Heart left ventricle (tissue), 16 donors: ENCODE data around the gene HTR2A. TPM values are rescaled to one million over a fixed set of nuclear protein-coding genes. Genes with fewer than 3 reads are reported as not detected.
A peak's percentile ranks its signal among the peaks of the same experiment; 100 is the strongest.

Source experiments
- ATAC-seq, 4 donors: fragments of 200-7000 bp; cut with Tn5 transposase; one replicate each; pipeline ENCODE4 v1.9.1; 2020 to 2022; ENCODE audit warnings: moderate library complexity in 4 of 4, mild to moderate bottlenecking in 3 of 4, moderate number of reproducible peaks in 1 of 4
- DNase-seq, 5 donors: peaks; one replicate each; pipeline ENCODE4 v3.0.0-alpha.2; 2020
- H3K27ac ChIP-seq, 12 donors: fragments of 200-600 bp; sonication (generic) in 4 of 12; one replicate each; pipeline versions ENCODE4 v1.5.0 to v1.8.0; 2016 to 2022; ENCODE audit warnings: mild to moderate bottlenecking in 2 of 12
- H3K27me3 ChIP-seq, 9 donors: fragments of 200-600 bp; sonication (generic) in 2 of 9; one replicate each; pipeline versions ENCODE4 v1.5.1 to v1.8.0; 2016 to 2022; ENCODE audit warnings: mild to moderate bottlenecking in 3 of 9
- H3K36me3 ChIP-seq, 9 donors: fragments of 200-600 bp; sonication (generic) in 2 of 9; one replicate each; pipeline versions ENCODE4 v1.5.0 to v1.8.0; 2018 to 2022; ENCODE audit warnings: mild to moderate bottlenecking in 2 of 9
- H3K4me1 ChIP-seq, 12 donors: fragments of 200-600 bp; sonication (generic) in 4 of 12; one replicate each; pipeline versions ENCODE4 v1.5.0 to v1.8.0; 2016 to 2022; ENCODE audit warnings: mild to moderate bottlenecking in 3 of 12
- H3K4me3 ChIP-seq, 12 donors: fragments of 200-600 bp; sonication (generic) in 4 of 12; one replicate each; pipeline versions ENCODE4 v1.5.0 to v1.8.0; 2017 to 2022; ENCODE audit warnings: mild to moderate bottlenecking in 9 of 12, moderate library complexity in 4 of 12
- H3K9me3 ChIP-seq, 12 donors: fragments of 200-600 bp; sonication (generic) in 4 of 12; one replicate each; pipeline versions ENCODE4 v1.5.0 to v1.8.0; 2016 to 2022; ENCODE audit warnings: mild to moderate bottlenecking in 1 of 12
- POLR2A ChIP-seq, 2 donors: fragments of 450-650 bp; IDR thresholded peaks; one replicate each; pipeline ENCODE4 v1.6.1; 2017; ENCODE audit warnings: antibody characterized with exemption in 2 of 2, mild to moderate bottlenecking in 2 of 2, moderate library complexity in 2 of 2
- WGBS, 4 donors: extraction: QIAGEN DNeasy Blood & Tissue Kit in 2 of 4; methylation state at CpG; one replicate each; pipeline versions ENCODE4 v1.1.5 to v1.1.7; 2013 to 2018; 5-methylcytosine and 5-hydroxymethylcytosine counted together
- intact Hi-C, 10 donors: fragments of 100-400 bp; cut with DNase I; formaldehyde crosslinking; loops; one replicate each; pipeline versions ENCODE4 v1.11.1 to v1.14.2; 2022
- polyA plus RNA-seq, 2 donors: library from polyadenylated mRNA; stranded (reverse); fragments of 200-250 nt; gene quantifications; one replicate each; pipeline ENCODE4 v1.2.3, GENCODE V29; 2013
- total RNA-seq, 9 donors: library from RNA; depleted of rRNA in 2 of 9; stranded (reverse); fragments of >200 nt in 2 of 9; fragmentation: NEBNext Ultra II Directional in 3 of 9; extraction: Animal tissue kit (Norgen Biotek cat#: 25700) in 3 of 9; gene quantifications; one replicate each; pipeline versions ENCODE4 v1.1.0 to v1.2.4, GENCODE V29; 2016 to 2023
- TF ChIP-seq, protein P1 (sequence below), 12 donors: fragments of 200-600 bp; sonication (generic) in 4 of 12; IDR thresholded peaks; one replicate each; pipeline versions ENCODE4 v1.5.0 to v1.8.0; 2018 to 2022; ENCODE audit warnings: antibody characterized with exemption in 12 of 12, mild to moderate bottlenecking in 5 of 12
- donor health status: ischemic (EF 13 %, LVEDD 7.1; RV severe dilation, severe dysfunction).
- donor health status: healthy with polysubstance abuse.
- donor health status: DM: no; HTN: yes; CAD: no.
- donor health status: DM: no; HTN: no; CAD: no.
- donor health status: ischemic (EF 25% LVEDD 6.9; RV normal size, moderate dysfunction).
- donor health status: ischemic (EF 25% LVEDD 5.7; RV mildly dilated, moderate dysfunction).
- donor health status: healthy.
- donor health status: DM: yes; HTN: yes; CAD: no.
- donor health status: ischemic (EF 35%, LVEDD 5.7; RV mildly dilated, moderate dysfunction).
- donor health status: nonischemic (EF 11% LVEDD 7.7; RV severe dilation, severe dysfunction).
- donor health status: DM: yes; HTN: yes; CAD: no.
- donor health status: PGD.
- donor health status: ischemic (EF 29% LVEDD 5.4; RV normal size, mild dysfunction).
- donor health status: nonischemic (EF 23%, LVEDD 6.1; RV moderate dilation, normal function).

HTR2A gene
- total and polyA plus RNA-seq, 11 donors, result 0.04 to 0.41 (median 0.19) TPM; not detected in 5

DNA sequence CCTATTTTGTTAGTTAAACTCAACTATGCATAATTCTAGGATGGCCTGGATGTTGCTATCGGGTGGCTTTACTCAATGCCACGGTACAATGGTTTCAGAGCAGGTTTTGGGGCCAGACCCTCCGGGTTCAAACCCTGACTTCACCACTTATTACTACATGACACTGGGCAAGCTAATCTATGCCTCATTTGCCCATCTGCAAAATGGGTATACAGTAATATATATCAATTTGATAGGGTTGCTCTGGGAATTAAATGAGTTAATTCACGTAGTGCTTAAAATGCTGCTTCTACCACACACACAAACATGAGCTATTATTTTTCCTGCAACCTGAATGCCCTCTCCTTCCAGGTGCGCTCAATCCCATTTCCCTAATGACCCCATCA, 100.7 kb downstream of the HTR2A start:
- DNase-seq (no peak), ATAC-seq (no peak)
- peaks cover 0 to 24% (median 16%) of the 10 kb centered on the region in 9 donors for H3K36me3 ChIP-seq
- no peaks in the 10 kb centered on the region for H3K27me3 ChIP-seq
- peak overlapping the region; percentile 78 to 94 (median 90) for H3K27ac ChIP-seq
- 70 to 79% (median 70%) methylated on average over 5 of the region's 5 CpGs for WGBS, 4 donors
- H3K4me1 ChIP-seq, result peaks cover 0 to 49% (median 30%) of the 10 kb centered on the region in 12 donors
- TF ChIP-seq, protein P1, sequence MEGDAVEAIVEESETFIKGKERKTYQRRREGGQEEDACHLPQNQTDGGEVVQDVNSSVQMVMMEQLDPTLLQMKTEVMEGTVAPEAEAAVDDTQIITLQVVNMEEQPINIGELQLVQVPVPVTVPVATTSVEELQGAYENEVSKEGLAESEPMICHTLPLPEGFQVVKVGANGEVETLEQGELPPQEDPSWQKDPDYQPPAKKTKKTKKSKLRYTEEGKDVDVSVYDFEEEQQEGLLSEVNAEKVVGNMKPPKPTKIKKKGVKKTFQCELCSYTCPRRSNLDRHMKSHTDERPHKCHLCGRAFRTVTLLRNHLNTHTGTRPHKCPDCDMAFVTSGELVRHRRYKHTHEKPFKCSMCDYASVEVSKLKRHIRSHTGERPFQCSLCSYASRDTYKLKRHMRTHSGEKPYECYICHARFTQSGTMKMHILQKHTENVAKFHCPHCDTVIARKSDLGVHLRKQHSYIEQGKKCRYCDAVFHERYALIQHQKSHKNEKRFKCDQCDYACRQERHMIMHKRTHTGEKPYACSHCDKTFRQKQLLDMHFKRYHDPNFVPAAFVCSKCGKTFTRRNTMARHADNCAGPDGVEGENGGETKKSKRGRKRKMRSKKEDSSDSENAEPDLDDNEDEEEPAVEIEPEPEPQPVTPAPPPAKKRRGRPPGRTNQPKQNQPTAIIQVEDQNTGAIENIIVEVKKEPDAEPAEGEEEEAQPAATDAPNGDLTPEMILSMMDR (IDR thresholded peaks at IDR 0.05), result no peak
- no peak for TF ChIP-seq POLR2A (IDR thresholded peaks at IDR 0.05)
- H3K4me3 ChIP-seq, result peak overlapping the region; percentile 63 to 97 (median 81)
- no peaks in the 10 kb centered on the region for H3K9me3 ChIP-seq
- intact Hi-C loops, result no loop called here

DNA sequence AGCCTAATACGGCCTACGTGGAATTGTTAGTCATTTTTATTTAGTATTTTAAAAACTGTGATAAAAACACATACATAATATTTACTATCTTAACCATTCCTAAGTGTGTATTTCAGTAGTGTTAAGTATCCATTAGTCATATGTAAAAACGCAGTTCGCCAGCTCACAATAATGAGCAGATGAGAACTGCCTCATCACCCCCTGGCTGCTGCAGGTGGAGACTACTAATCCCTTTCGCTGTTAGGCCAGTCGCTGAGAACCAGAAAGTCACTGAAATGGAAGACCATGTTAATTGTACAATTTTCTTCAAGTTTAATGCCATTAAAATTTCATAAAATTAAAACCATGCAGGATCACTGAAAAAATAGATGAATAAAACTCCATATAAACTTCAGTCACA, 101.5 kb downstream of the HTR2A start:
- Histone ChIP-seq H3K4me1 (peaks cover 0 to 49% (median 30%) of the 10 kb centered on the region in 12 donors), H3K27ac (no peak overlapping the region), H3K9me3 (no peaks in the 10 kb centered on the region), H3K4me3 (peak overlapping the region in 3 of 12 donors; percentile 80 to 87 (median 83)), H3K36me3 (peaks cover 0 to 32% (median 24%) of the 10 kb centered on the region in 9 donors), H3K27me3 (no peaks in the 10 kb centered on the region)
- no peak for ATAC-seq
- intact Hi-C loops, result no loop called here
- TF ChIP-seq, protein P1 (IDR thresholded peaks at IDR 0.05), result no peak
- TF ChIP-seq POLR2A (IDR thresholded peaks at IDR 0.05), result no peak
- 92 to 97% (median 94%) methylated on average over 6 of the region's 6 CpGs for WGBS, 4 donors
- DNase-seq, result no peak

DNA sequence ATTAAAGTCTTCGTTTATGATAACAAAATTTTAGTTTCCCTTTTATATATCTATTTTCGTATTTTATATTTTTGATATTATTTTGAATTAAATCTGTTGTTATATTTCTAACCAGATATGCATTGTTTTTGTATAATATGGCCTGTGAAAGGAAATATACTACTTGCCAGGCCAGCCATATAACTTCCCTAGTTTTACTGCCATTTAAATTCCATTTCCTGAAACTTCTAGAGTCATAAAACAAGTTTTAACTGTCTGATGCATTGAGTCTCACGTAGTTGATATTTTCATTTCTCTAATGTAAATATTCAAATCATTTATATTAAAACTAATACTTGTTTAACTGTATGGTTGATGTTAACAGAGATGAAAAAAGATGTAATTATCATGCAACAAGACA, 113.3 kb downstream of the HTR2A start:
- H3K36me3 ChIP-seq, result peaks cover 0 to 100% (median 96%) of the 10 kb centered on the region in 9 donors
- intact Hi-C loops, result no loop called here
- DNase-seq (no peak), ATAC-seq (no peak)
- TF ChIP-seq, protein P1 (IDR thresholded peaks at IDR 0.05), result no peak
- TF ChIP-seq POLR2A (IDR thresholded peaks at IDR 0.05), result no peak
- H3K27me3 ChIP-seq, result no peaks in the 10 kb centered on the region
- H3K4me3 ChIP-seq, result no peak overlapping the region
- H3K27ac ChIP-seq, result no peak overlapping the region
- no peaks in the 10 kb centered on the region for H3K9me3 ChIP-seq
- 93 to 97% (median 96%) methylated on average over 3 of the region's 3 CpGs for WGBS, 4 donors
- peaks cover 0 to 9% (median 0%) of the 10 kb centered on the region in 12 donors for H3K4me1 ChIP-seq

DNA sequence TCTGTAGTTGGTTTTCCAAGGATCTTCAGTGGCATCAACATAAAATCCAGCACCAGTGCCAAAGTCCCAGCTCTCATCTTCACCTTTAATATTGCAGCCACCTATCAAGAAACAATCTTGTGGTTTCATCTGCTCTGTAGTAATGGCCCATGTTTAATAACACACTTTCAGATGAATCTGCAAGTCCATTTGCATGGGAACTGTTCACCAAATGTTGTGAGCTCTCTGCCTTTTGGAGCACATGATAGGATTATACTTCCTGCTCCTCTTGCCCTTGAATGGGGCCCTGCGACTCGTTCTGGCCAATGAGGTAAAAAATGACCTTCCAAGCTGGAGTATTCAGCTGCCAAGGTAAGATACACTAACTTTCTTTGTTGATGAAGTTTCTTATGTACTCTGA, 114.2 kb downstream of the HTR2A start:
- Histone ChIP-seq H3K36me3 (peaks cover 0 to 100% (median 96%) of the 10 kb centered on the region in 9 donors), H3K27ac (no peak overlapping the region), H3K27me3 (no peaks in the 10 kb centered on the region), H3K4me1 (peaks cover 0 to 10% (median 0%) of the 10 kb centered on the region in 12 donors), H3K4me3 (no peak overlapping the region), H3K9me3 (no peaks in the 10 kb centered on the region)
- DNase-seq (no peak), ATAC-seq (no peak)
- WGBS, 4 donors, result 66 to 71% (median 69%) methylated on average over 2 of the region's 2 CpGs
- intact Hi-C loops, result no loop called here
- TF ChIP-seq POLR2A (IDR thresholded peaks at IDR 0.05), result no peak
- TF ChIP-seq, protein P1 (IDR thresholded peaks at IDR 0.05), result no peak
